Measurements from ENCODE around the gene YARS1.

The YARS1 gene

DNA sequence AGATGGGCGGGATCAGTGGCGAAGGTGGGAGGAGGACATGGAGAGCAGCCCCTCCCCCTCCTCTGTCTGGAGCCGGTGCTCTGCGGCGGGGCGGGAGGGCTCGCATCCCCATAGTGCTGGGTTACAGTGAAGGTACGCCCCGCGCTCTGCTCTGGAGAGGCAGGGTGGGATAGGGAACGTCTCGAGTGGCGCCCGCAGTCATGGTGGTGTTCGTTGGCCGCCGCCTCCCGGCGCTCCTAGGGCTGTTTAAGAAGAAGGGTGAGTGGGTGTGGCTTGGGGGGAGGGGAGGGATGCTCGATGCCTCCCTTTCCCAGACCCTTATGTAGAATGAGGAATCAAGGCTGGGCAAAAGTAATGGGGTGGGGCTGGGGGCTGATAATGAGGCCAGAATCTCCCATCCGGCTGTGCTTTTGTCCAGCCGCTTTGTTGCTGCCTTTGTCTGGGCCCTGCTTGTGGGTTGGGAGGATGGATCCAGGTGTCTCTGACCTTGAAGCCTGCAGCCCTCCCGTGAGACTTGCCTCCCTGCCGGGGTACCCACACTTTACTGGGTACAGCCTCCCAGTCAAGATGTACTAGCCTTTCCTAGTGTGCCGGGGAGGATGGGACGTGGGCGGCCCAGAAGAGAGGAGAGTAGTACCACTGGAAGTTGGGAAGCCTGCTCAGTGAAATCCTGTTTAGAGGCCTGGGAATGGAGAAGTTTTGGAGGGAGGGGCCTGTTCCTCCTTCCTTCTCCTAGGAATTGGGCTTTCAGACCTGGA lies 51.4 kb downstream of the YARS1 start:
- Histone ChIP-seq H3K4me3 (ENCODE audit: low read length in 2 of 2) (no peak overlapping the region), H3K27ac (ENCODE audit: low read depth in 2 of 2, low read length in 2 of 2) (no peak overlapping the region)

DNA sequence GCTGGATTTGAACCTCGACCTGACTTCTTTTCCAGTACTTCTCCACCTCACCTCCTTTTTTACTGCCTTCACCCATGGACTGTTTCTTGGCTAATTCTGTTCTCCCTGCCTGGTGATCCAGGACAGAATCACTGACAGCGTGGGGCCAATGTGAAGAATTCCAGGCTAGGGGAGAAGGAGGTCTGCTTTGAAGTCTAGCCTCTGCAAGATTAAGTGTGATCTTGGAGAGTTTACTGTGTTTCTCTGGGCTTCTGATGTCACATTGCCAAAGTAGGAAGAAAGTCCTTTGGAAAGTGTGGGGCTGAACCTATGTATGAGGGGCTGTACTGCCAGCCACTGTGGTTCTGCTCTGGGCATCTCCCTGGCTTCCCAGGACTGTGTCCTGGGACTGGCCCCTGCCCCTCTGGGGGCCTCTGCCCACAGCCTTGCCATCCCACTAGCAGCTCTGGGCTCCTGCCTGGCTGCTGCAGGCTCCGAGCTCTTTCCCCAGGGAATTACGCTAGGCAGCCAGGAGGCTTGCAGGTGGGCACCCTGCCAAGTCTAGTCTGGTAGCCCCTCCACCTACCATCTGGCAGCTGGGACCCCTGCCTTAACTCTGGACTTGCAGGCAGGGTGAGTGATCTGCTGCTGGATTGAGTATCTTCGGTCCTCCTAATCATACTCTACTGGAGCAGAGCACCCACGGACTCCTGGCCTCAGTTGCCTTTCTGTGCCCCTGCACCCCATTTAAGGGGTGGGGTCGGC lies 52.2 kb downstream of the YARS1 start:
- peaks cover 14 to 41% of the 10 kb centered on the region in 2 donors for H3K4me1 ChIP-seq (ENCODE audit: control insufficient read depth in 2 of 2, insufficient read depth in 2 of 2, low read length in 2 of 2)
- peaks cover 10 to 26% of the 10 kb centered on the region in 2 donors for H3K36me3 ChIP-seq (ENCODE audit: control insufficient read depth in 2 of 2, insufficient read depth in 2 of 2, low read length in 2 of 2)
- no peaks in the 10 kb centered on the region for H3K9me3 ChIP-seq (ENCODE audit: control insufficient read depth in 2 of 2, low read length in 2 of 2)
- H3K9ac ChIP-seq (ENCODE audit: low read depth in 1 of 2, low read length in 2 of 2), result no peak overlapping the region
- H3K27me3 ChIP-seq (ENCODE audit: control insufficient read depth in 2 of 2, insufficient read depth in 2 of 2, low read length in 2 of 2), result no peaks in the 10 kb centered on the region
- no peak overlapping the region for H3K4me3 ChIP-seq (ENCODE audit: low read length in 2 of 2)
- H3K27ac ChIP-seq (ENCODE audit: low read depth in 2 of 2, low read length in 2 of 2), result no peak overlapping the region

More for the DNA sequence above, 51.4 kb downstream of the YARS1 start:
- Histone ChIP-seq H3K9me3 (ENCODE audit: control insufficient read depth in 2 of 2, low read length in 2 of 2) (no peaks in the 10 kb centered on the region), H3K4me1 (ENCODE audit: control insufficient read depth in 2 of 2, insufficient read depth in 2 of 2, low read length in 2 of 2) (peaks cover 13 to 34% of the 10 kb centered on the region in 2 donors), H3K9ac (ENCODE audit: low read depth in 1 of 2, low read length in 2 of 2) (no peak overlapping the region), H3K36me3 (ENCODE audit: control insufficient read depth in 2 of 2, insufficient read depth in 2 of 2, low read length in 2 of 2) (peaks cover 11 to 30% of the 10 kb centered on the region in 2 donors), H3K27me3 (ENCODE audit: control insufficient read depth in 2 of 2, insufficient read depth in 2 of 2, low read length in 2 of 2) (no peaks in the 10 kb centered on the region)

DNA sequence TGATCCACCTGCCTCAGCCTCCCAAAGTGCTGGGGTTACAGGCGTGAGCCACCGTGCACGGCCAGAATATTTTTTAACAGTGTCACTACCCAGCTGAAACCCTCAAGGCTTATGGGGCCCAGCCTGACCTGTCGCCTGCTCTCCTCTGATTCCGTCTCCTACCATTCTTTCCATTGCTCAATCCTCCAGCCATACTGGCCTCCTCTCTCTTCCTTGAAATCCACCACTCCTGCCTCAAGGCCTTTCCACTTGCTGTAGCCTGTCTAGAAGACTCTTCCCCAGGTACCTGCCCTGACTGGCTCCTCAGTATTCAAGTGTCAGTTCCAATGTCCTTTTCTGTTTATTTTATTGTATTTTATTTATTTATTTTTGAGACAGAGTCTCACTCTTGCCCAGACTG lies 53.9 kb downstream of the YARS1 start:
- Histone ChIP-seq H3K27me3 (ENCODE audit: control insufficient read depth in 2 of 2, insufficient read depth in 2 of 2, low read length in 2 of 2) (no peaks in the 10 kb centered on the region), H3K9me3 (ENCODE audit: control insufficient read depth in 2 of 2, low read length in 2 of 2) (no peaks in the 10 kb centered on the region), H3K9ac (ENCODE audit: low read depth in 1 of 2, low read length in 2 of 2) (no peak overlapping the region), H3K4me3 (ENCODE audit: low read length in 2 of 2) (no peak overlapping the region), H3K36me3 (ENCODE audit: control insufficient read depth in 2 of 2, insufficient read depth in 2 of 2, low read length in 2 of 2) (peaks cover 5 to 16% of the 10 kb centered on the region in 2 donors), H3K4me1 (ENCODE audit: control insufficient read depth in 2 of 2, insufficient read depth in 2 of 2, low read length in 2 of 2) (peaks cover 32 to 59% of the 10 kb centered on the region in 2 donors), H3K27ac (ENCODE audit: low read depth in 2 of 2, low read length in 2 of 2) (no peak overlapping the region)

DNA sequence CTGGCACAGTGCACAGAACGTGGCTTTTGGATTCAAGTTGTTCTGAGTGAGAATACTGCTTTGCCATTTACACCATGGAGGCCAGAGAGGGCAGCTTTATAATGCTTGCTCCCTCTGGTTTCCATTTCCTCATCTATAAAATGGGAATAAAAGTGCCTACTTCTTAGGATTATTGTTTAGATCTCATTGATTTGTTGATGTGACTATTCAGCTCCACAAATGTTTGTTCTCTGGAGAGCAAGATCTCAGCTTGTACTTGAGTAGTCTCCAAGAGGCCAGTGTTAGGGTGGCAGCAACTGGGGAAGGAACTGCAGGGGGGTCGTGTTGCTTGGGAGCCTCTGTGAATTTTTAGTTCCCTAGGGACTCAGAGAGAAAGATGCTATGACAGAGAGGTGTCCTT lies 55.2 kb downstream of the YARS1 start:
- H3K4me1 ChIP-seq (ENCODE audit: control insufficient read depth in 2 of 2, insufficient read depth in 2 of 2, low read length in 2 of 2), result peaks cover 43 to 68% of the 10 kb centered on the region in 2 donors
- H3K9ac ChIP-seq (ENCODE audit: low read depth in 1 of 2, low read length in 2 of 2), result peak overlapping the region; percentile 54 to 80
- peak overlapping the region; percentile 98 to 99 for H3K27ac ChIP-seq (ENCODE audit: low read depth in 2 of 2, low read length in 2 of 2)
- no peaks in the 10 kb centered on the region for H3K27me3 ChIP-seq (ENCODE audit: control insufficient read depth in 2 of 2, insufficient read depth in 2 of 2, low read length in 2 of 2)
- H3K4me3 ChIP-seq (ENCODE audit: low read length in 2 of 2), result peak overlapping the region in 1 of 2 donors; percentile 26
- H3K9me3 ChIP-seq (ENCODE audit: control insufficient read depth in 2 of 2, low read length in 2 of 2), result no peaks in the 10 kb centered on the region
- H3K36me3 ChIP-seq (ENCODE audit: control insufficient read depth in 2 of 2, insufficient read depth in 2 of 2, low read length in 2 of 2), result peaks cover 0 to 13% of the 10 kb centered on the region in 2 donors

DNA sequence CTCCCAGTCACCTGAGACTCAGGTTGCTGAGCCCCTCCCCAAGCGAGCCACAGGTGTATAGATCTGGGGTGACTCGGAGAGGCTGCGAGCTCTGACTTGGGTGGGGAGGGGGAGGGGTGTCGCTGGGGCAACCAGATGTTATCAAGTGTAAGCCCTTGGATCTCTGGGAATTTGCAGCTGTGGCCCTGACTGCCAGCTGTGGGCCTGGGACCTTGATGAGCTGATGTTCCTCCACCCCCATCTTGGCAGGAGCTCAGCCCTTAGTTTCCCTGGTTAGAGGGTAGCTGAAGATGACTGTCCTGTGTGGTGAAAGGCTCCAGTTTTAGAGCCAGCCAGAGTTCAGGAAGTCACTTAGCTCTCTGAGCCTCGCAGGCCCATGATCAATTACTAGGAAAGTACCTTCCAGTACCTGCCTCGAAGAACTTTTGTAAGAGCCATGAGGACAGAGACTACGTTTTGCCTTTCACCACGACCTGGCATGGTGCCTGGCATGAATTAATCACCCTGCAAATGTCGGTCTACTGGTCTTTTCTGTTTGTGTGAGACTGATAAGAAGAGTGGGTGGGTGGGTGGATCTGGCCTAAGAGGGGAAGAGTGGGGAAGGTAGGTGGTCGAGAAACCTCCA lies 55.8 kb downstream of the YARS1 start:
- H3K4me3 ChIP-seq (ENCODE audit: low read length in 2 of 2), result peak overlapping the region; percentile 34 to 48
- H3K9ac ChIP-seq (ENCODE audit: low read depth in 1 of 2, low read length in 2 of 2), result peak overlapping the region; percentile 14 to 80
- no peaks in the 10 kb centered on the region for H3K27me3 ChIP-seq (ENCODE audit: control insufficient read depth in 2 of 2, insufficient read depth in 2 of 2, low read length in 2 of 2)
- peaks cover 45 to 68% of the 10 kb centered on the region in 2 donors for H3K4me1 ChIP-seq (ENCODE audit: control insufficient read depth in 2 of 2, insufficient read depth in 2 of 2, low read length in 2 of 2)
- H3K9me3 ChIP-seq (ENCODE audit: control insufficient read depth in 2 of 2, low read length in 2 of 2), result no peaks in the 10 kb centered on the region
- peaks cover 0 to 13% of the 10 kb centered on the region in 2 donors for H3K36me3 ChIP-seq (ENCODE audit: control insufficient read depth in 2 of 2, insufficient read depth in 2 of 2, low read length in 2 of 2)
- peak overlapping the region; percentile 98 to 99 for H3K27ac ChIP-seq (ENCODE audit: low read depth in 2 of 2, low read length in 2 of 2)

DNA sequence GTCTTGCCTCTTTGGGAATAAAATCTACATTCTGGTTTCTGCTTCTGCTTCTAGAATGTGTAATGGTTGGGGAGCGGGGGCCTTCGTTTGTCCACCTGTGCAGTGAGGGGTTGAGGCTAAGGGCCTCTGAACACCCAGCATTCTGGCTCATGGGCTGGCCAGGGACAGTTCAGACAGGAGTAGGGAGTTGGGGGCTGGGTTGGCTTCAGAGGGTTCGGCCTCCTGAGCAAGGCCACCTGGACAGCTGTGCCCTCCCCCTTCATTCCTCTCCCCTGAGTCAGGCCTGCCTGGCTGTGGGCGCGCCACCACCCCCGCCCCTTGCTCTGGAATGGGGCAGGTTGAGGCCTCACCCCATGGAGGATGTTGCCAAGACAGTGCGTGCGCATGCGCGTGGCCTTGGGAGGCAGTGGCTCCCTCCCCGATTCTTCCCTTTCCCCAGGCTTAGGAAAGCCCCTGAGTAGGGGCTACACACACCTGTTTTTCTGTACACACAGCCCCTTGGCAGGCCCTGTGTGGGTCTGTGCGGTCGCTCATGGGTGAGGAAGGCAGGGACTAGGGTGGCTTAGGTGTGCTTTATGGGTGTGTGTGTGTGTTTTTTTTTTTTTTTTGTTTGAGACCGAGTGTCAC lies 57.0 kb downstream of the YARS1 start:
- Histone ChIP-seq H3K9me3 (ENCODE audit: control insufficient read depth in 2 of 2, low read length in 2 of 2) (no peaks in the 10 kb centered on the region), H3K27me3 (ENCODE audit: control insufficient read depth in 2 of 2, insufficient read depth in 2 of 2, low read length in 2 of 2) (no peaks in the 10 kb centered on the region), H3K9ac (ENCODE audit: low read depth in 1 of 2, low read length in 2 of 2) (peak overlapping the region; percentile 80), H3K4me1 (ENCODE audit: control insufficient read depth in 2 of 2, insufficient read depth in 2 of 2, low read length in 2 of 2) (peaks cover 56 to 72% of the 10 kb centered on the region in 2 donors), H3K4me3 (ENCODE audit: low read length in 2 of 2) (peak overlapping the region; percentile 34 to 48), H3K27ac (ENCODE audit: low read depth in 2 of 2, low read length in 2 of 2) (peak overlapping the region; percentile 98 to 99), H3K36me3 (ENCODE audit: control insufficient read depth in 2 of 2, insufficient read depth in 2 of 2, low read length in 2 of 2) (peaks cover 0 to 11% of the 10 kb centered on the region in 2 donors)

DNA sequence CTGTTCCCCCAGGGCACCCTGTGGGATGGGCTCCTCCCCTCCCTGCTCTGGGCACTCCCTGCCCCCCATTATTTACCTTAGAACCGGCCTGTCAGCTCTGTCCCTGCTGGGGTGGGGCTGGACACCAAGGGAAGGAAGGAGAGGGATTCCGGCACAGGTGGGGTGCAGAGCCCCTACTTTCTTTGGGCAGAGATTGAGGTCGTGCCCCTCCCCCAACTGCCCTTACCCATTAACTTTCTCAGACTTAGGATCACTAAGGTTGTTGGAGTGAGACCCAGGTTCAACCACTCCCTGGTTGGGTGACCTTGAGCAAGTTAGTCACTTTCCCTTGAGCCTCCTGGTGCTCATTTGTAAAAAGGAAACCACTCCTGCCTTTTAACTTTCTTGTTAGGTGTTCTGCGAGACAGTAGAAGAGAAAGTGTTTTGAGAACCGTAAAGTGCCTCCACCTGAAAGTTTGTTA lies 57.6 kb downstream of the YARS1 start:
- H3K27ac ChIP-seq (ENCODE audit: low read depth in 2 of 2, low read length in 2 of 2), result peak overlapping the region; percentile 98 to 99
- H3K27me3 ChIP-seq (ENCODE audit: control insufficient read depth in 2 of 2, insufficient read depth in 2 of 2, low read length in 2 of 2), result no peaks in the 10 kb centered on the region
- peaks cover 0 to 5% of the 10 kb centered on the region in 2 donors for H3K36me3 ChIP-seq (ENCODE audit: control insufficient read depth in 2 of 2, insufficient read depth in 2 of 2, low read length in 2 of 2)
- peak overlapping the region; percentile 34 to 37 for H3K4me3 ChIP-seq (ENCODE audit: low read length in 2 of 2)
- no peaks in the 10 kb centered on the region for H3K9me3 ChIP-seq (ENCODE audit: control insufficient read depth in 2 of 2, low read length in 2 of 2)
- peaks cover 60 to 70% of the 10 kb centered on the region in 2 donors for H3K4me1 ChIP-seq (ENCODE audit: control insufficient read depth in 2 of 2, insufficient read depth in 2 of 2, low read length in 2 of 2)
- peak overlapping the region; percentile 80 for H3K9ac ChIP-seq (ENCODE audit: low read depth in 1 of 2, low read length in 2 of 2)

DNA sequence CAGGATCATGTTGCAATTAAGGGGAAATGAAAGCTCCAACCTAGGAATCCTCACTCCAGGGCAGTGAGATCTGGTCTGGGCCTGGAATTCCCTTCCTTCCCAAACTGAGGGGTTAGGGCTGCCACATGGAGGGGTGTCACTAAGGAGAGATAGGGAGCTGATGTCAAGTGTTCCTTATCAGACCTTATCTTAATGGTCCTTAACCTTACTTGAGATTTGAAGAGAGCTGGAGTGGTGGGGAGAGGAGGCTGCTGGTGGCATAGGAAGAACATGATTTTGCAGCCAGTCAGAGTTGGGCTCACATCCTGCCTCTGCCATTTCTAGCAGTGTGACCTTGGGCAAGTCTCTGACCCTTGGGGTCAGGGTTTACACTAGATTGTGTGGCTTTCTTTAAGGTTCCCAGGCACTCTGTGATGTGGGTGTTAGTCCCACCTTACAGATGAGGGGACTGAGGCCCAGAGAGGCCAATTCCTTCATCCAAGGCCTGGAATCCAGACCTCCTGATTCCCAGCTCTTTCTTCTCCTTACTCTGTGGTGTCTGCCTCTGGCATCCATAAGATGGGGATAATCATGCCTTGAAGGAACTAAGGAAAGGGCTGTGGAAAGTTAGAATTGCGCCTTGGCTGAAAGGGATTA lies 58.2 kb downstream of the YARS1 start:
- no peaks in the 10 kb centered on the region for H3K9me3 ChIP-seq (ENCODE audit: control insufficient read depth in 2 of 2, low read length in 2 of 2)
- H3K4me3 ChIP-seq (ENCODE audit: low read length in 2 of 2), result peak overlapping the region; percentile 34 to 37
- no peaks in the 10 kb centered on the region for H3K27me3 ChIP-seq (ENCODE audit: control insufficient read depth in 2 of 2, insufficient read depth in 2 of 2, low read length in 2 of 2)
- peak overlapping the region; percentile 80 for H3K9ac ChIP-seq (ENCODE audit: low read depth in 1 of 2, low read length in 2 of 2)
- peak overlapping the region; percentile 98 to 99 for H3K27ac ChIP-seq (ENCODE audit: low read depth in 2 of 2, low read length in 2 of 2)
- peaks cover 65 to 75% of the 10 kb centered on the region in 2 donors for H3K4me1 ChIP-seq (ENCODE audit: control insufficient read depth in 2 of 2, insufficient read depth in 2 of 2, low read length in 2 of 2)
- peaks cover 0 to 5% of the 10 kb centered on the region in 2 donors for H3K36me3 ChIP-seq (ENCODE audit: control insufficient read depth in 2 of 2, insufficient read depth in 2 of 2, low read length in 2 of 2)

DNA sequence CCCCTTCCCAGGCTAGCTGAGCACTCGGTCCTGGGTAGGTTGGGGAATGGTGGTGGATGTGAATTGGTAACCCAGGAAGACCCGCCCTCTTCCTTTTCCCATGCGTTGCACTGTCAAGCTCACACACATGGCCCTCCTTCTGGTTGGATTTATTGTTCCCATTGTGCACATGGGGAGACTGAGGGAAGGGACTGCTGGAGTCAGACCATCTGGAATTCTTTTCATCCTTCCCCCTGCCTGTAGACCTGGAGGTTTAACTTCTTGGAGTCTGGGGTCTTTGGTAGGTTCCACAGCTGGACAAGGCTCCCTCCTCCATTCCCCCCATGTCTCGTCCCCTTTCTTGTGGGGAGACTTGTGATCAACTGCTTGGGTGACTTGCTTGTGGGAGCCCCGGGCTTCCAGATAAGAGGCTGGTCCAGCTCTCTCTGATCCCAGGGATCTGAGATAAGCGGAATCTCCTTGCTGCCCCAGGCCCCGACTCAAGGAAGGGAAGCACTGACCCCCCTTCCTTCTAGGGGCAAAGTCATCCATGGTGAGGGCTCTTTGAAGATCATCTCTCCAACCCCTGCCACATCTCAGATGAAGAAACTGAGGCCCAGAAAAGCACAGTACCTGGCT lies 58.9 kb downstream of the YARS1 start:
- H3K9ac ChIP-seq (ENCODE audit: low read depth in 1 of 2, low read length in 2 of 2), result peak overlapping the region; percentile 80
- no peak overlapping the region for H3K4me3 ChIP-seq (ENCODE audit: low read length in 2 of 2)
- peaks cover 0 to 5% of the 10 kb centered on the region in 2 donors for H3K36me3 ChIP-seq (ENCODE audit: control insufficient read depth in 2 of 2, insufficient read depth in 2 of 2, low read length in 2 of 2)
- no peaks in the 10 kb centered on the region for H3K27me3 ChIP-seq (ENCODE audit: control insufficient read depth in 2 of 2, insufficient read depth in 2 of 2, low read length in 2 of 2)
- peaks cover 68 to 78% of the 10 kb centered on the region in 2 donors for H3K4me1 ChIP-seq (ENCODE audit: control insufficient read depth in 2 of 2, insufficient read depth in 2 of 2, low read length in 2 of 2)
- no peaks in the 10 kb centered on the region for H3K9me3 ChIP-seq (ENCODE audit: control insufficient read depth in 2 of 2, low read length in 2 of 2)
- H3K27ac ChIP-seq (ENCODE audit: low read depth in 2 of 2, low read length in 2 of 2), result peak overlapping the region; percentile 98 to 99
